ENCODE data around the gene POLR2E. TPM values are rescaled to one million over a fixed set of nuclear protein-coding genes. Genes with fewer than 3 reads are reported as not detected.

Gene POLR2E
- total and polyA plus RNA-seq, 9 of the 15 experiments (the other 6 are each of a cell fraction or from before 2014, with no cell fraction given): 3.4 to 413 (median 244) TPM

- TF ChIP-seq FOXM1 (IDR thresholded peaks at IDR 0.05; ENCODE audit: low read depth): no peak
- TF ChIP-seq FOXM1 (CRISPR knock-in tag; IDR thresholded peaks at IDR 0.05; ENCODE audit: low read depth): 0 out of 2 replicates have a peak, but pooled peaks have one; percentile 34
- no peak for TF ChIP-seq MLX (CRISPR knock-in tag; conservative IDR thresholded peaks at IDR 0.05)
- peak; percentile 97 for TF ChIP-seq MTA1 (IDR thresholded peaks at IDR 0.05; ENCODE audit: borderline replicate concordance)
- TF ChIP-seq NELFE (IDR thresholded peaks at IDR 0.05; ENCODE audit: insufficient read depth, insufficient read length): no peak
- TF ChIP-seq KLF10 (CRISPR knock-in tag; IDR thresholded peaks at IDR 0.05): no peak
- TF ChIP-seq, protein P1, sequence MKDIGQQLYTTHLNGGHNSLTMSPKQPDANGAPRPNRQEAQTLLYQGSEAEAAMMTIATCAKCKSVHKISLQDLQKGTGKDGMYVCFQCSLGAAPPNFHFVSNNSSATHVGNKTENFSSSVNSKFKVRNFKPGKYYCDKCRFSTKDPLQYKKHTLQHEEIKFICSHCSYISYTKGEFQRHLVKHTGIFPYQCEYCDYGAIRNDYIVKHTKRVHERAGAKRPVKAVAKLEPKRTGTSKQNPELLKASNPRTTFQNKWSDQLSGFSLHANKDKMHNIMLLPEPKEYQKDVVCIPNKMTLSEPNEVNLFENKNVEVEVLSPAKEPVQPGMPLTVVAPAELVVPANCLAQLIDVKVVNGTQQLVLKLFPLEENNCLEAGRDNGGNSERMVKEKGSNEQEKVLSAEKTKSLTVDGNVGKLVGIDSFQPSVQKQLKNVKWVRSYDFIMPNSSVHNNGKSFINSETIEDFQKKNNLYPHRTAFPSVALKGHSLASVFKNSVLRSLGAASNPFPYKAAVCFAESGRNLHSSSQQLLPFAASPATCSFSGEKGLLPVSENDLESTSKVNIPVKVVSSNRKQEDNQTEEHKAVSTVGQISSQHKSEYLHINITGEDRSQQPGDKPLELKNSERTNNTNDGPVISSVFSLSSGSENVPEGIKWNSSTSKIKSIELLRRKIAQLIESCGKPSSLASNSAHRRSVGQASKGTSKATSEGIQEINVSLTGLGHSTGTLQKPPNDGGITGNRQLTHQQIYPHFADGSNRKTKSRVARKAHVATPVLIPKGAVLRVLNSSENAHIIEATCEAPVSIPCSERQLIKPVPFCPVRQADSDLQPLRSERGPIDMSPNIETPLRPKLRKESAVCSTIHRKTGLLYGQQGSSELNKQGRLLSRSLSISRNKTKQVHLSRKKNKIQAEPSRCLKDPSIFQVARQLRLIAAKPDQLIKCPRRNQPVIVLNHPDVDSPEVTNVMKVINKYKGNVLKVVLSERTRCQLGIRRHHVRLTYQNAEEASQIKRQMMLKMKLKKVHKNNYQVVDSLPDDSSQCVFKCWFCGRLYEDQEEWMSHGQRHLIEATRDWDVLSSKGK (CRISPR knock-in tag; IDR thresholded peaks at IDR 0.05): no peak
- TF ChIP-seq MECOM (CRISPR knock-in tag; IDR thresholded peaks at IDR 0.05): no peak
- peak; percentile 96 for TF ChIP-seq CHD4 (IDR thresholded peaks at IDR 0.05; ENCODE audit: insufficient read depth, insufficient replicate concordance, low read depth, low read length, poor library complexity, severe bottlenecking)
- peak; percentile 52; the same call in 1 of the 2 replicates for TF ChIP-seq TOE1 (IDR thresholded peaks at IDR 0.05; ENCODE audit: borderline replicate concordance)
- no peak for TF ChIP-seq TOE1 (CRISPR knock-in tag; IDR thresholded peaks at IDR 0.05; ENCODE audit: borderline replicate concordance, low read depth)
- TF ChIP-seq TBL1XR1 (IDR thresholded peaks at IDR 0.05; ENCODE audit: low read length in 2 of 2): peak in 1 of 2 experiments; percentile 60; a peak in 2 of 4 replicates
- TF ChIP-seq, protein P2, sequence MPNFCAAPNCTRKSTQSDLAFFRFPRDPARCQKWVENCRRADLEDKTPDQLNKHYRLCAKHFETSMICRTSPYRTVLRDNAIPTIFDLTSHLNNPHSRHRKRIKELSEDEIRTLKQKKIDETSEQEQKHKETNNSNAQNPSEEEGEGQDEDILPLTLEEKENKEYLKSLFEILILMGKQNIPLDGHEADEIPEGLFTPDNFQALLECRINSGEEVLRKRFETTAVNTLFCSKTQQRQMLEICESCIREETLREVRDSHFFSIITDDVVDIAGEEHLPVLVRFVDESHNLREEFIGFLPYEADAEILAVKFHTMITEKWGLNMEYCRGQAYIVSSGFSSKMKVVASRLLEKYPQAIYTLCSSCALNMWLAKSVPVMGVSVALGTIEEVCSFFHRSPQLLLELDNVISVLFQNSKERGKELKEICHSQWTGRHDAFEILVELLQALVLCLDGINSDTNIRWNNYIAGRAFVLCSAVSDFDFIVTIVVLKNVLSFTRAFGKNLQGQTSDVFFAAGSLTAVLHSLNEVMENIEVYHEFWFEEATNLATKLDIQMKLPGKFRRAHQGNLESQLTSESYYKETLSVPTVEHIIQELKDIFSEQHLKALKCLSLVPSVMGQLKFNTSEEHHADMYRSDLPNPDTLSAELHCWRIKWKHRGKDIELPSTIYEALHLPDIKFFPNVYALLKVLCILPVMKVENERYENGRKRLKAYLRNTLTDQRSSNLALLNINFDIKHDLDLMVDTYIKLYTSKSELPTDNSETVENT (CRISPR knock-in tag; IDR thresholded peaks at IDR 0.05): no peak
- no peak for TF ChIP-seq DIDO1 (tag; IDR thresholded peaks at IDR 0.05; ENCODE audit: low read depth)
- TF ChIP-seq DPF2 (IDR thresholded peaks at IDR 0.05): no peak
- no peak for TF ChIP-seq OTX1 (CRISPR knock-in tag; IDR thresholded peaks at IDR 0.05)
- TF ChIP-seq GATAD2A (IDR thresholded peaks at IDR 0.05): no peak
- TF ChIP-seq CREM (IDR thresholded peaks at IDR 0.05; ENCODE audit: low read depth): peak; percentile 100
- TF ChIP-seq TRIM28 (IDR thresholded peaks at IDR 0.05): no peak
- peak in 1 of 2 experiments; percentile 95; a peak in 2 of 4 replicates for TF ChIP-seq SIN3A (IDR thresholded peaks at IDR 0.05; ENCODE audit: borderline replicate concordance in 2 of 2, control insufficient read depth in 1 of 2, low read depth in 2 of 2, low read length in 2 of 2)
Observed at GRCh38 chr19:1041835-1042685, 53.1 kb downstream of the POLR2E start (continued).

Measured in K562 (cell line).